A172 (cell line): ENCODE results near the gene KIF24. TPM values are rescaled to one million over a fixed set of nuclear protein-coding genes. Genes with fewer than 3 reads are reported as not detected.
"Not testable (repeated sequence)": the region's sequence is repeated elsewhere in the genome, so short reads cannot be mapped to it uniquely, and the experiment has no call there.

Experiments
- DNase-seq: peaks from one replicate; pipeline ENCODE4 v3.0.0-alpha.2; 2015; ENCODE audit warnings: low spot score
- total RNA-seq: library from RNA; depleted of rRNA; stranded (reverse); fragments of >200 nt; shearing (Covaris generic); gene quantifications from 2 replicates; pipeline ENCODE4 v1.2.3, GENCODE V29; 2014; rRNA removed

KIF24 gene
- total RNA-seq, 1 experiment from 2014 or later, result 9.0 TPM

DNA sequence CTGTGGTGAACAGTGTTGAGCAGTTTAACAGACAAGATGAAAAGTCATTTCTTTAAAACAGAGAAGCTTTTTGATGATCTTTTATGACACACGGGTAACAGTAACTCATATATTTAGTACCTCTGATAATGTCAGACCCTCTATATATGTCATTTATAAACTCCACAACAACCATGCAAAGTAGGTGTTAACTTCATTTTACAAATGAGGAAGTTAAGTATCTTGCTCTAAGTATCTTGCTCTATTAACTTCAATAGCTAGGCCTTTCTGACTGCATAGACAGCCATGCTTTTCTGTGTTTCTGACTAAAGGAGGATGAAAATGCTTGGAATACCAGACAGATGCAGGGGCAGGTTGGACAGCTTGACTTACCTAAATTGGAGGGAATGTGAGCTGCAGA lies 2.1 kb upstream of the KIF24 start:
- no peak for DNase-seq

- no peak for DNase-seq
Measured at GRCh38 chr9:34328500-34328986, 525 bp downstream of the KIF24 start.

DNA sequence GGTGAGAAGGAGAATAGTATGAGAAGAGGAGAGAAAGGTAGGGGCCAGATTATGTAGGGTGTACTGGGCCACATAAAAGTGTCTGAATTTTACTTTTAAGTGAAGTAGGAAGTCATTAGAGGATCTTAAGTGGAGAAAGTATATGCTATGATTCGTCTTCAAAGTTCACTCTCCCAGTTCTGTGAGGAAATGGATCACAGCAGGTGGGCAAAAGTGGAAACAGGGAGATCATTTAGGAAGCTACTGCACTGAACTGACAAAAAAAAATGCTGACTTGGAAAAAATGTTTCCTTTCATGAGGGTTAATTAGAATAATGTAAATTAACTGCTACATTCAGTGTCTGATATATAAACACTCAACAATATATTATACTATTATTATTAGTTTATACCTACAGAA lies 2.4 kb downstream of the KIF24 start:
- no peak for DNase-seq

DNA sequence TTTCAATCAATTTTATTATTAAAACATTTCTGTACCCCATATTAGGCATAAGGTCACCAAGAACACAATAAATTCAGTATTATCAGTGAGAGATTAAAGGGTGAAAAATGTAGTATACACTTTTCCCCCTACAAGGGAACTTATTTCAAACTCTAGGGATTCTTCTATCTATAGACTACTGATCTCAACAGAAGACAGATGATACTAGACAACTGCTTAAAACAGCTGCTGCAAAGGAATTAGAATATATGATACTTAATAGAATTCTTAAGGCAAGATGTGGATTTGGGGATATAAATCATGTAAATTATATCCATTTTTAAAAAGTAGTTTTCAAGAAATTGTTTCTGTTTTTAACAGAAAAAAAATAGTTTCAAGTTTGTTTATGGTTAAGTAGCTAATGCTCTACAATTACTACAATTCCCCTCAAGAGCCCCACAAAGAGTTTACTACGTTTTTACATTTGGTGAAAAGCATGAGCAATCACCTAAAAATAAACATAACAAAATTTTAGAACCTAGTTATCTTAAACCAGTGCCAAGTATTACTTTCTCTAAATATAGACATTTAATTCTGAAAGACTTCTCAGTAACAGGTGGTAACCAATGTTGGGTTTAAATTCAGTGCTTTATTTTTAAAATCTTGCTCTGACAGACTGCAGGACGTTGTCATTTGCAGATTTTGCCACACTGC lies 6.0 kb downstream of the KIF24 start:
- no peak for DNase-seq

- no peak for DNase-seq
Measured at GRCh38 chr9:34321451-34321850, 7.6 kb downstream of the KIF24 start.

GRCh38 chr9:34318163-34318790 lies 10.8 kb downstream of the KIF24 start:
- DNase-seq, result no peak

DNA sequence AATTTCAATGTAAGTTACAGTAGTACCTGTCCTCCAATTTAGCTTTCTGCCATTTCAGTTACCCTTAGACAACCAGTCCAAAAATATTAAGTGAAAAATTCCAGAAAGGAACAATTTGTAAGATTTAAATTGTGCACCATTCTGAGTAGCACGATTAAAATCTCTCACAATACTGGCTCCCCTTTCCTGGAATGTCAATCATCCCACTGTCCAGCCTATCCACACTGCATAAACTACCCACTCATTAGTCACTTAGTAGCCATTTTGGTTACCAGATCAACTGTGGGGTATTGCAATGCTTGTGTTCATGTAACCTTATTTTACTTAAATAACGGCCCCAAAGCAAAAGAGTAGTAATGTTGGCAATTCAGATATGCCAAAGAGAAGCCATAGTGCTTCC lies 11.6 kb downstream of the KIF24 start:
- no peak for DNase-seq

GRCh38 chr9:34311499-34312185 lies 17.4 kb downstream of the KIF24 start:
- no peak for DNase-seq

DNA sequence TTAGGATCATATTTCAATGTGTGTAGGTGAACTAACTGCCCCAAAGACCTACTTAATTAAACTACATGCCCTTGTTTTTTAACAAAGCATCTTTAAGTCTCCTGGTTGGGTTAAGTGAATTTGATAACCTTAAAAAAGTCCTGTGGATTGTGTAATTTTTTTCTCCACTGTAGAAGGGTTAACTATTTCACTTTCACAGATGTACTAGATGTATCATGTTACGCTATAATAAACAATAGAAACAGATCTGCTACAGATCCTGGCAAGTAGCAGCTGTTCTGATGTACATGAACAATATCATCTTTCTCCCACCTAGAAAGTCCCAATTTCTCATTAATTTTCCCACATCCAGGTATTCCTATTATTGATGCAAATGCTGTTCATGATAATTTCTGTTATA lies 18.9 kb downstream of the KIF24 start:
- DNase-seq, result no peak

- DNase-seq, result not testable (repeated sequence)
Measured at GRCh38 chr9:34308316-34308715, 20.8 kb downstream of the KIF24 start.

- DNase-seq, result not testable (repeated sequence)
Measured at GRCh38 chr9:34301064-34301463, 28.0 kb downstream of the KIF24 start.

- DNase-seq, result no peak
Measured at GRCh38 chr9:34292552-34292951, 36.5 kb downstream of the KIF24 start.

DNA sequence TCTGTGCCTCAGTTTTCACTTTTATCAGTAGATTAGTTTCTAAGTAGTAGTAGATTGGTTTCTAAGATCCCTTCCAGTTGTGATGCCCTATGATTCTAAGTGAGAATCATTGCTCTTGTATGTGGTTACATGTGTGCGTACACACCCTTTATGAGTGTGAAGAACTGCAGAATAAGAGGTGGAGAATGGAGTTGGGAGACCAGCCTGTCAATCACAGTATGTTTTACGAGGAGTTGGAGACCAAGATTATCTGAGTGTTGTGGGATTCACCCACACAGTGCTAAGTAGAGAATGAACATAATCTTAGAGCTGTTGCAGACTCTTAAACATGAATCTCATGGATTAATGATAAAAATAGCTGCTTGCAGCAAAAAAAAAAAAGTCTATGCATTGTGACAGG lies 37.6 kb downstream of the KIF24 start:
- no peak for DNase-seq

DNA sequence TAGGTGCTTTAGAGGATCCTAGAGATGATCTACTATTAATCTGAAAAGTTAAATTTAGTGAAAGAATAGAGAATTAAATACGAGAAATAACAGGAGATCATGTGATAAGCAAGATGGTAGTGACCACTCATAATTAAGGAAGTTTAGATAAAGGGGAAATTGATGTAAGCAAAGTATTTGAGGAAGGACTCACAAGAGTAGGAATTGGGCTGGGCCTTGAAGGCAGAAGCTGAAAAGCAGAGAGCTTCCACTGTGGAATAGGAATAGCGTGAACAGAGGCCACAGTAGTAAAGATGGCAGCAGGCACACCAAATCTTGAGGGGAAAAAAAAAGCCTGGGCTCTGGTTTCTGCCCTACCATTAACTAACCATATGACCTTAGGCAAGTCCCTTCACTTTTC lies 38.0 kb downstream of the KIF24 start:
- DNase-seq, result no peak

- DNase-seq, result no peak
Measured at GRCh38 chr9:34289159-34289558, 39.9 kb downstream of the KIF24 start.

- DNase-seq, result no peak
Measured at GRCh38 chr9:34282096-34282495, 47.0 kb downstream of the KIF24 start.

- DNase-seq, result peak; percentile 35
Measured at GRCh38 chr9:34279411-34279810, 49.7 kb downstream of the KIF24 start.

Other genes starting within 250 kb of the KIF24 start
- gene DCAF12, start 202.6 kb downstream of the KIF24 start, total RNA-seq, result 18.4 and 23.0 TPM in 2 replicates
- 40.0 and 46.1 TPM in 2 replicates for gene UBAP1, start 150.2 kb downstream of the KIF24 start, total RNA-seq
- 52.1 and 67.4 TPM in 2 replicates for gene NUDT2, start 301 bp upstream of the KIF24 start, total RNA-seq
- gene MYORG, start 47.6 kb upstream of the KIF24 start, total RNA-seq, result 3.5 and 4.6 TPM in 2 replicates
- gene FAM219A, start 129.3 kb upstream of the KIF24 start, total RNA-seq, result 11.1 and 11.6 TPM in 2 replicates
- not detected in 2 replicates for gene DNAI1, start 129.5 kb upstream of the KIF24 start, total RNA-seq
- gene ENHO, start 193.7 kb upstream of the KIF24 start, total RNA-seq, result 0.43 and 1.1 TPM in 2 replicates